Breast epithelium (tissue), 3 donors: Measurements from ENCODE around the gene CMC4.

Experiments used
- CTCF ChIP-seq, 3 donors: fragments of 450-650 bp; IDR thresholded peaks; one replicate each; pipeline ENCODE4 v1.5.1; 2016 to 2017; ENCODE audit warnings: antibody characterized with exemption in 3 of 3, mild to moderate bottlenecking in 3 of 3, moderate library complexity in 3 of 3
- POLR2AphosphoS5 ChIP-seq, 3 donors: sonication (generic); formaldehyde crosslinking; IDR thresholded peaks; one replicate each; pipeline ENCODE4 v1.6.1; 2017; ENCODE audit warnings: antibody characterized with exemption in 3 of 3

GRCh38 chrX:155086961-155087735, 16.2 kb upstream of the CMC4 start:
- TF ChIP-seq POLR2AphosphoS5 (IDR thresholded peaks at IDR 0.05) (no peak), CTCF (IDR thresholded peaks at IDR 0.05) (no peak)
